Keratinocyte (primary cell): ENCODE measurements around the gene TRIM56. TPM values are rescaled to one million over a fixed set of nuclear protein-coding genes. Genes with fewer than 3 reads are reported as not detected.

Source experiments
- DNase-seq: peaks from one replicate; pipeline ENCODE4 v3.0.0-alpha.2; 2011; ENCODE audit warnings: low read depth, missing footprints, low spot score
- FAIRE-seq: peaks from 2 replicates; lab custom pipeline; 2011; peaks lifted over from hg19 to GRCh38; lab: Jason Lieb, UNC
- H2AFZ ChIP-seq: 2 replicates; pipeline ENCODE4 v1.6.0; 2012; ENCODE audit warnings: low read length, control low read depth, inconsistent platforms; ENCODE audit not compliant: control insufficient read depth
- H3K27ac ChIP-seq: 2 replicates; pipeline ENCODE4 v1.5.1; 2011; ENCODE audit warnings: low read length; ENCODE audit not compliant: control insufficient read depth, insufficient read depth
- H3K27me3 ChIP-seq: 3 replicates; pipeline ENCODE4 v1.6.0; 2011; ENCODE audit warnings: low read length; ENCODE audit not compliant: control insufficient read depth, insufficient read depth; ENCODE audit errors: extremely low read depth
- H3K36me3 ChIP-seq, 2 experiments: 2 replicates in 1 of 2; 3 replicates in 1 of 2; pipeline ENCODE4 v1.5.1; 2011; ENCODE audit warnings: low read length in 2 of 2, mild to moderate bottlenecking in 1 of 2; ENCODE audit not compliant: control insufficient read depth in 2 of 2, insufficient read depth in 2 of 2; ENCODE audit errors: extremely low read depth in 1 of 2
- H3K4me1 ChIP-seq: 3 replicates; pipeline ENCODE4 v1.5.1; 2011; ENCODE audit warnings: low read length; ENCODE audit not compliant: control insufficient read depth, insufficient read depth; ENCODE audit errors: extremely low read depth
- H3K4me2 ChIP-seq: 3 replicates; pipeline ENCODE4 v1.6.0; 2011; ENCODE audit warnings: low read depth, low read length; ENCODE audit not compliant: control insufficient read depth, insufficient read depth; ENCODE audit errors: extremely low read depth
- H3K4me3 ChIP-seq, 3 experiments: fragments of 200-600 bp in 1 of 3; sonication (generic) in 1 of 3; 2 replicates in 2 of 3; 3 replicates in 1 of 3; pipeline ENCODE4 v1.5.1; 2011 to 2016; ENCODE audit warnings: low read length in 3 of 3, mild to moderate bottlenecking in 3 of 3, control low read depth in 2 of 3, inconsistent platforms in 1 of 3, low read depth in 1 of 3, mixed read lengths in 1 of 3, mixed run types in 1 of 3, moderate library complexity in 1 of 3; ENCODE audit not compliant: control insufficient read depth in 2 of 3, insufficient read depth in 2 of 3; ENCODE audit errors: extremely low read depth in 1 of 3
- H3K79me2 ChIP-seq: 2 replicates; pipeline ENCODE4 v1.6.0; 2012; ENCODE audit warnings: low read length; ENCODE audit not compliant: control insufficient read depth, insufficient read depth
- H3K9ac ChIP-seq: 3 replicates; pipeline ENCODE4 v1.6.0; 2011; ENCODE audit warnings: low read length; ENCODE audit not compliant: control insufficient read depth, insufficient read depth; ENCODE audit errors: extremely low read depth
- H3K9me1 ChIP-seq: 3 replicates; pipeline ENCODE4 v1.6.0; 2011; ENCODE audit warnings: low read length; ENCODE audit not compliant: control insufficient read depth, insufficient read depth; ENCODE audit errors: extremely low read depth
- H3K9me3 ChIP-seq: 2 replicates; pipeline ENCODE4 v1.5.1; 2012; ENCODE audit warnings: low read depth, low read length; ENCODE audit not compliant: control insufficient read depth
- H4K20me1 ChIP-seq: 3 replicates; pipeline ENCODE4 v1.6.0; 2011; ENCODE audit warnings: low read length; ENCODE audit not compliant: control insufficient read depth, insufficient read depth; ENCODE audit errors: extremely low read depth
- CTCF ChIP-seq, 3 experiments: IDR thresholded peaks in 1 of 3; conservative IDR thresholded peaks in 1 of 3; optimal IDR thresholded peaks in 1 of 3; 2 replicates in 2 of 3; 3 replicates in 1 of 3; pipeline versions ENCODE3 to v1.5.1; 2011; ENCODE audit warnings: low read length in 3 of 3, mild to moderate bottlenecking in 3 of 3, moderate library complexity in 2 of 3, control low read depth in 1 of 3, inconsistent platforms in 1 of 3; ENCODE audit not compliant: insufficient read depth in 2 of 3; ENCODE audit errors: extremely low read depth in 1 of 3
- EZH2 ChIP-seq: IDR thresholded peaks from one replicate; pipeline ENCODE4 v1.6.1; 2012; ENCODE audit warnings: inconsistent platforms, mild to moderate bottlenecking, low read length, moderate library complexity
- dilution Hi-C: fragments of 300-500 bp; cut with MboI; formaldehyde crosslinking; loops from one replicate; pipeline ENCODE4 v1.7.0; 2020; ENCODE audit warnings: low sequenced_read_pairs; ENCODE audit not compliant: extremely low pct_ligation_motif_present
- polyA plus RNA-seq, 5 experiments: library from polyadenylated mRNA; depleted of rRNA in 3 of 5; stranded (reverse) in 3 of 5; stranded (forward) in 1 of 5; unstranded in 1 of 5; fragments of >200 nt; gene quantifications; 1 replicate in 1 of 5; 2 replicates in 3 of 5; 3 replicates in 1 of 5; pipeline versions ENCODE4 v1.2.1 to v1.2.3, GENCODE V29; 2011 to 2012; ENCODE audit warnings: missing spikeins in 2 of 5, low read depth in 1 of 5, low replicate concordance in 1 of 5

TRIM56 gene
- polyA plus RNA-seq, 1 donor (not counting 4 experiments of a cell fraction or from before 2014, with no cell fraction given): 3.6 TPM

- no peak for TF ChIP-seq EZH2
- TF ChIP-seq CTCF (optimal IDR thresholded peaks at IDR 0.05 in 1 of 3, IDR thresholded peaks at IDR 0.05 in 1 of 3, conservative IDR thresholded peaks at IDR 0.05 in 1 of 3; ENCODE audit: extremely low read depth in 1 of 3, insufficient read depth in 2 of 3, low read length in 3 of 3): no peak
- peak; percentile 97 for FAIRE-seq
- peak overlapping the region in 2 of 3 experiments; percentile 7 to 60 for H3K4me3 ChIP-seq
- peak overlapping the region; percentile 94 for H3K27ac ChIP-seq
- no peaks in the 10 kb centered on the region for H4K20me1 ChIP-seq
- peaks cover 6 to 8% of the 10 kb centered on the region in 2 experiments for H3K36me3 ChIP-seq
- no peak for DNase-seq
- no peaks in the 10 kb centered on the region for H3K9me3 ChIP-seq
- no peaks in the 10 kb centered on the region for H3K27me3 ChIP-seq
- H3K4me2 ChIP-seq: peak overlapping the region; percentile 60
- H3K79me2 ChIP-seq: peaks cover 33% of the 10 kb centered on the region
- dilution Hi-C loops: no loop called here
- peak overlapping the region; percentile 95 for H3K9ac ChIP-seq
- H3K4me1 ChIP-seq: peaks cover 19% of the 10 kb centered on the region
- H3K9me1 ChIP-seq: no peaks in the 10 kb centered on the region
- H2AFZ ChIP-seq: no peak overlapping the region
Measured at GRCh38 chr7:101084865-101085161, 468 bp upstream of the TRIM56 start.

- Histone ChIP-seq H3K27me3 (no peaks in the 10 kb centered on the region), H3K9me3 (no peaks in the 10 kb centered on the region), H3K4me2 (peak overlapping the region; percentile 73), H3K27ac (peak overlapping the region; percentile 33), H3K4me1 (peaks cover 19% of the 10 kb centered on the region), H3K9ac (peak overlapping the region; percentile 60), H4K20me1 (no peaks in the 10 kb centered on the region), H2AFZ (no peak overlapping the region), H3K9me1 (no peaks in the 10 kb centered on the region), H3K36me3 (peaks cover 6 to 8% of the 10 kb centered on the region in 2 experiments), H3K4me3 (peak overlapping the region; percentile 4 to 83 (median 64)), H3K79me2 (peaks cover 44% of the 10 kb centered on the region)
- FAIRE-seq (no peak), DNase-seq (no peak)
- no peak for TF ChIP-seq CTCF (optimal IDR thresholded peaks at IDR 0.05 in 1 of 3, IDR thresholded peaks at IDR 0.05 in 1 of 3, conservative IDR thresholded peaks at IDR 0.05 in 1 of 3; ENCODE audit: extremely low read depth in 1 of 3, insufficient read depth in 2 of 3, low read length in 3 of 3)
- TF ChIP-seq EZH2: no peak
- dilution Hi-C loops: no loop called here
Measured at GRCh38 chr7:101087334-101088068, 2.2 kb downstream of the TRIM56 start.
